Endothelial cell of umbilical vein (primary cell): ENCODE data around the gene ZNF526. TPM values are rescaled to one million over a fixed set of nuclear protein-coding genes. Genes with fewer than 3 reads are reported as not detected.

Experiments
- BruUV-seq: library from RNA; stranded (reverse); fragments of 400-500 nt; replicated peaks from 2 replicates; lab custom pipeline; 2021; lab: Mats Ljungman, UMichigan
- CTCF ChIA-PET: fragments of 300-600, 350-600 bp; sonication (Branson Sonifier 250); formaldehyde crosslinking; loops from one replicate; lab custom pipeline; 2021; ENCODE audit warnings: antibody characterized with exemption, inconsistent platforms; lab: Charles Lee
- POLR2A ChIA-PET: fragments of 300-600, 350-600 bp; sonication (Branson Sonifier 250); formaldehyde crosslinking; loops from one replicate; lab custom pipeline; 2021; ENCODE audit warnings: antibody characterized with exemption, inconsistent platforms; lab: Charles Lee
- DNase-seq: peaks from one replicate; pipeline ENCODE4 v3.0.0-alpha.2; 2011; ENCODE audit warnings: low read depth, low spot score
- FAIRE-seq: peaks from 2 replicates; lab custom pipeline; 2011; peaks lifted over from hg19 to GRCh38; lab: Jason Lieb, UNC
- H2AFZ ChIP-seq: 2 replicates; pipeline ENCODE4 v1.6.0; 2012; ENCODE audit warnings: low read depth, low read length, control low read depth, inconsistent platforms
- H3K27ac ChIP-seq: 2 replicates; pipeline ENCODE4 v1.5.1; 2011; ENCODE audit warnings: low read depth, mild to moderate bottlenecking, control low read depth, low read length, moderate library complexity; ENCODE audit not compliant: insufficient read depth
- H3K27me3 ChIP-seq, 2 experiments: 2 replicates each; pipeline versions ENCODE4 v1.6.0 to v1.6.1; 2011; ENCODE audit warnings: low read length in 2 of 2, mixed read lengths in 1 of 2; ENCODE audit not compliant: control insufficient read depth in 2 of 2, insufficient read depth in 2 of 2
- H3K36me3 ChIP-seq, 2 experiments: 2 replicates in 1 of 2; 3 replicates in 1 of 2; pipeline ENCODE4 v1.5.1; 2011; ENCODE audit warnings: low read length in 2 of 2, mild to moderate bottlenecking in 1 of 2, moderate library complexity in 1 of 2; ENCODE audit not compliant: control insufficient read depth in 2 of 2, insufficient read depth in 2 of 2; ENCODE audit errors: extremely low read depth in 1 of 2
- H3K4me1 ChIP-seq: 3 replicates; pipeline ENCODE4 v1.5.1; 2011; ENCODE audit warnings: mild to moderate bottlenecking, low read length; ENCODE audit not compliant: control insufficient read depth, insufficient read depth; ENCODE audit errors: extremely low read depth
- H3K4me2 ChIP-seq: 2 replicates; pipeline ENCODE4 v1.6.1; 2011; ENCODE audit warnings: low read length, control low read depth, mixed read lengths; ENCODE audit not compliant: insufficient read depth
- H3K4me3 ChIP-seq, 3 experiments: fragments of 200-600 bp in 1 of 3; sonication (generic), shearing (Covaris generic) in 1 of 3; replicated peaks in 1 of 3; 2 replicates each; pipeline ENCODE4 v1.5.1; 2011 to 2016; ENCODE audit warnings: control low read depth in 3 of 3, low read length in 3 of 3, mild to moderate bottlenecking in 2 of 3, inconsistent platforms in 1 of 3, low read depth in 1 of 3, moderate library complexity in 1 of 3; ENCODE audit not compliant: insufficient read depth in 1 of 3
- H3K79me2 ChIP-seq: 2 replicates; pipeline ENCODE4 v1.6.0; 2012; ENCODE audit warnings: low read length, inconsistent platforms; ENCODE audit not compliant: control insufficient read depth, insufficient read depth
- H3K9ac ChIP-seq: replicated peaks from 2 replicates; pipeline ENCODE3; 2011; ENCODE audit warnings: low read length, control low read depth; ENCODE audit not compliant: insufficient read depth; ENCODE audit errors: extremely low read depth
- H3K9me1 ChIP-seq: replicated peaks from 3 replicates; pipeline ENCODE4 v1.6.0; 2011; ENCODE audit warnings: mild to moderate bottlenecking, low read length; ENCODE audit not compliant: control insufficient read depth, insufficient read depth; ENCODE audit errors: extremely low read depth
- H3K9me3 ChIP-seq: replicated peaks from 2 replicates; pipeline ENCODE4 v1.5.1; 2012; ENCODE audit warnings: low read length, inconsistent platforms; ENCODE audit not compliant: control insufficient read depth, insufficient read depth
- H4K20me1 ChIP-seq: replicated peaks from 2 replicates; pipeline ENCODE3; 2011; ENCODE audit warnings: mild to moderate bottlenecking, low read length; ENCODE audit not compliant: control insufficient read depth, insufficient read depth; ENCODE audit errors: extremely low read depth
- CTCF ChIP-seq, 2 donors: IDR thresholded peaks; 1 replicate in 1 of 2; 2 replicates in 1 of 2; pipeline ENCODE4 v1.5.1; 2011; ENCODE audit warnings: low read length in 2 of 2, mild to moderate bottlenecking in 2 of 2, moderate library complexity in 2 of 2, control low read depth in 1 of 2, inconsistent platforms in 1 of 2, low read depth in 1 of 2; ENCODE audit not compliant: insufficient read depth in 1 of 2; ENCODE audit errors: extremely low read depth in 1 of 2
- EZH2 ChIP-seq: IDR thresholded peaks from 2 replicates; pipeline ENCODE4 v1.6.1; 2012; ENCODE audit warnings: borderline replicate concordance, low read depth, mild to moderate bottlenecking, moderate library complexity, low read length, inconsistent platforms; ENCODE audit not compliant: severe bottlenecking
- FOS ChIP-seq: IDR thresholded peaks from 2 replicates; pipeline ENCODE4 v1.6.1; 2011; ENCODE audit warnings: mild to moderate bottlenecking, low read length, moderate library complexity, borderline replicate concordance; ENCODE audit not compliant: insufficient read depth
- GATA2 ChIP-seq: IDR thresholded peaks from 2 replicates; pipeline ENCODE4 v1.7.0; 2011; ENCODE audit warnings: low read depth, mild to moderate bottlenecking, moderate library complexity, mixed read lengths, low read length; ENCODE audit not compliant: insufficient read length, insufficient read depth
- JUN ChIP-seq: IDR thresholded peaks from 2 replicates; pipeline ENCODE4 v1.6.1; 2011; ENCODE audit warnings: borderline replicate concordance, low read depth; ENCODE audit not compliant: insufficient read length, insufficient read depth
- MYC ChIP-seq: IDR thresholded peaks from one replicate; pipeline ENCODE4 v1.6.1; 2011; ENCODE audit warnings: mild to moderate bottlenecking, low read depth, low read length
- POLR2A ChIP-seq: IDR thresholded peaks from 2 replicates; pipeline ENCODE4 v1.6.1; 2012; ENCODE audit warnings: low read depth, mild to moderate bottlenecking, control low read depth, low read length
- POLR2AphosphoS5 ChIP-seq: IDR thresholded peaks from 2 replicates; pipeline ENCODE4 v1.6.1; 2012; ENCODE audit warnings: low read depth, mild to moderate bottlenecking, control low read depth, low read length, moderate library complexity; ENCODE audit not compliant: insufficient read depth
- dilution Hi-C: fragments of 300-500 bp; cut with MboI; formaldehyde crosslinking; loops from one replicate; pipeline ENCODE4 v1.15.0; 2019; ENCODE audit warnings: low sequenced_read_pairs; ENCODE audit not compliant: extremely low pct_ligation_motif_present
- intact Hi-C: fragments of 100-400 bp; cut with micrococcal nuclease; formaldehyde crosslinking; loops from one replicate; pipeline ENCODE4 v1.10.0; 2022
- polyA plus RNA-seq, 4 experiments: library from polyadenylated mRNA; depleted of rRNA in 3 of 4; stranded (reverse) in 3 of 4; unstranded in 1 of 4; fragments of >200 nt; gene quantifications; 2 replicates each; pipeline versions ENCODE4 v1.2.1 to v1.2.3, GENCODE V29; 2011 to 2012; ENCODE audit warnings: missing spikeins in 1 of 4
- total RNA-seq: library from RNA; stranded (reverse); gene quantifications from 2 replicates; pipeline ENCODE4 v1.2.3, GENCODE V29; 2021
- TF ChIP-seq, protein P1 (sequence below): IDR thresholded peaks from 2 replicates; pipeline ENCODE4 v1.6.1; 2011; ENCODE audit not compliant: insufficient read depth, insufficient read length

Gene ZNF526
- total and polyA plus RNA-seq, 2 donors (not counting 3 experiments of a cell fraction or from before 2014, with no cell fraction given): 6.5 to 13.3 TPM

- H3K4me2 ChIP-seq: peak overlapping the region; percentile 71
- no peaks in the 10 kb centered on the region for H3K9me1 ChIP-seq
- ChIA-PET POLR2A (interaction anchor here (0.5 kb wide), 1 partner anchor 210 kb away, joined by 5 read pairs; no protein-coding TSS in a partner anchor), CTCF (interaction anchor here (0.8 to 2.7 kb wide), 23 partner anchors 9 to 180 kb away, joined by 3 to 24 read pairs (median 5); partner anchors contain the start of genes DEDD2 and POU2F2)
- H3K27me3 ChIP-seq: peaks cover 52 to 58% of the 10 kb centered on the region in 2 experiments
- peak; percentile 50 for FAIRE-seq
- intact Hi-C loops (loop anchor here (1.0 kb wide), 1 partner anchor 95 kb away; no protein-coding TSS in a partner anchor), dilution Hi-C loops (no loop called here)
- H3K4me1 ChIP-seq: peaks cover 8% of the 10 kb centered on the region
- no peaks in the 10 kb centered on the region for H3K79me2 ChIP-seq
- no peaks in the 10 kb centered on the region for H3K9me3 ChIP-seq
- no peak overlapping the region for H3K27ac ChIP-seq
- H3K36me3 ChIP-seq: no peaks in the 10 kb centered on the region
- no peak for DNase-seq
- H3K9ac ChIP-seq: no peak overlapping the region
- H2AFZ ChIP-seq: peak overlapping the region; percentile 66
- TF ChIP-seq JUN (no peak), FOS (no peak), GATA2 (no peak), MYC (no peak), POLR2AphosphoS5 (no peak), POLR2A (no peak), EZH2 (no peak), CTCF (IDR thresholded peaks at IDR 0.05; ENCODE audit: extremely low read depth in 1 of 2, insufficient read depth in 1 of 2, low read depth in 1 of 2, low read length in 2 of 2) (no peak)
- TF ChIP-seq, protein P1, sequence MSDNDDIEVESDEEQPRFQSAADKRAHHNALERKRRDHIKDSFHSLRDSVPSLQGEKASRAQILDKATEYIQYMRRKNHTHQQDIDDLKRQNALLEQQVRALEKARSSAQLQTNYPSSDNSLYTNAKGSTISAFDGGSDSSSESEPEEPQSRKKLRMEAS: no peak
- no TSS peak for BruUV-seq
- H3K4me3 ChIP-seq: peak overlapping the region in 2 of 3 experiments; percentile 2 to 23
- no peaks in the 10 kb centered on the region for H4K20me1 ChIP-seq
These were observed 43.5 kb upstream of the ZNF526 start for GRCh38 chr19:42176649-42176989.
